ENCODE data around the gene RASGRP3.

DNA sequence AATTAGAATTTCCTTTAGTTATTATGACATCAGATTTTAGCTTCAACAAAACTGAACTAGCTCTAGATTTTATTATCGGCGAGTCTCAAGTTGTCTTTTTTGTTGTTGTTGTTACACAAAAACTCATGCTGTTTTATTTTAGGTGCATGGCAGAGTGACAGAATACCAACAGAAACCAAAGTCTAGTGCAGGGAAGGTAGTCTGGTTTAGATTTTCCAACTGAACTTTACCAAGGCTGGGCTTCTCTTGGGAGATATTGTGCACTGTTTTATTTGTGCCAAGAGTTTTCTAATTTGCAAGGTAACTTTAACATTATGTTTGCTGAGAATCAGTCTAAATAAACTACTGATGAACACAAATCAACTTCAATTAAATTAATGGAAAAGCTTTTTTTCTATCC, 43.6 kb upstream of the RASGRP3 start:
- no peak for TF ChIP-seq CTCF (IDR thresholded peaks at IDR 0.05; ENCODE audit: low read length)
- TF ChIP-seq EZH2 (IDR thresholded peaks at IDR 0.05; ENCODE audit: borderline replicate concordance, low read length): no peak
